Mesenchymal stem cell (in vitro differentiated cells and primary cell): ENCODE measurements around the gene C22orf31.

Source experiments
- DNase-seq: peaks from one replicate; pipeline ENCODE4 v3.0.0-alpha.2; 2013
- H2AFZ ChIP-seq: one replicate; pipeline ENCODE4 v1.6.1; 2013; ENCODE audit warnings: low read depth, mild to moderate bottlenecking, control low read depth, inconsistent platforms, low read length, moderate library complexity
- H2AK5ac ChIP-seq: 2 replicates; pipeline ENCODE4 v1.6.1; 2013; ENCODE audit warnings: low read length, moderate library complexity, mild to moderate bottlenecking, inconsistent platforms; ENCODE audit not compliant: severe bottlenecking
- H2BK120ac ChIP-seq: one replicate; pipeline ENCODE4 v1.6.1; 2013; ENCODE audit warnings: low read depth, mild to moderate bottlenecking, inconsistent platforms, low read length, moderate library complexity
- H2BK12ac ChIP-seq, 2 experiments: one replicate each; pipeline ENCODE4 v1.6.1; 2013; ENCODE audit warnings: inconsistent platforms in 2 of 2, low read length in 2 of 2, mild to moderate bottlenecking in 2 of 2, moderate library complexity in 2 of 2, control low read depth in 1 of 2
- H2BK15ac ChIP-seq: one replicate; pipeline ENCODE4 v1.6.1; 2013; ENCODE audit warnings: mild to moderate bottlenecking, low read depth, inconsistent platforms; ENCODE audit not compliant: poor library complexity, severe bottlenecking
- H2BK5ac ChIP-seq: 2 replicates; pipeline ENCODE4 v1.6.1; 2013; ENCODE audit warnings: low read depth, mild to moderate bottlenecking, low read length, control low read depth, inconsistent platforms; ENCODE audit not compliant: poor library complexity, severe bottlenecking
- H3K14ac ChIP-seq, 2 experiments: one replicate each; pipeline ENCODE4 v1.6.1; 2013; ENCODE audit warnings: inconsistent platforms in 2 of 2, low read length in 2 of 2, control low read depth in 1 of 2, mild to moderate bottlenecking in 1 of 2, moderate library complexity in 1 of 2
- H3K18ac ChIP-seq, 2 experiments: one replicate each; pipeline ENCODE4 v1.6.1; 2013; ENCODE audit warnings: inconsistent platforms in 2 of 2, low read length in 2 of 2, control low read depth in 1 of 2, low read depth in 1 of 2, mild to moderate bottlenecking in 1 of 2
- H3K23ac ChIP-seq, 2 experiments: one replicate each; pipeline ENCODE4 v1.6.1; 2013; ENCODE audit warnings: inconsistent platforms in 2 of 2, low read length in 2 of 2, mild to moderate bottlenecking in 2 of 2, moderate library complexity in 2 of 2, control low read depth in 1 of 2
- H3K27ac ChIP-seq: 2 replicates; pipeline ENCODE4 v1.5.1; 2013; ENCODE audit warnings: mild to moderate bottlenecking, moderate library complexity, low read length, control low read depth, inconsistent platforms; ENCODE audit not compliant: poor library complexity, severe bottlenecking
- H3K27me3 ChIP-seq, 2 experiments: 2 replicates each; pipeline versions ENCODE4 v1.6.1 to v1.7.0; 2013; ENCODE audit warnings: low read length in 2 of 2, mild to moderate bottlenecking in 2 of 2, moderate library complexity in 2 of 2, control low read depth in 1 of 2, inconsistent platforms in 1 of 2; ENCODE audit not compliant: control insufficient read depth in 1 of 2, insufficient read depth in 1 of 2
- H3K36me3 ChIP-seq, 2 experiments: 2 replicates each; pipeline versions ENCODE4 v1.6.1 to v1.7.0; 2013; ENCODE audit warnings: low read length in 2 of 2, control low read depth in 1 of 2, inconsistent platforms in 1 of 2, low read depth in 1 of 2, mild to moderate bottlenecking in 1 of 2; ENCODE audit not compliant: insufficient read depth in 2 of 2, control insufficient read depth in 1 of 2
- H3K4ac ChIP-seq, 2 experiments: one replicate each; pipeline ENCODE4 v1.6.1; 2013; ENCODE audit warnings: inconsistent platforms in 2 of 2, low read length in 2 of 2, mild to moderate bottlenecking in 2 of 2, moderate library complexity in 2 of 2, control low read depth in 1 of 2, low read depth in 1 of 2
- H3K4me1 ChIP-seq: 2 replicates; pipeline ENCODE4 v1.6.1; 2013; ENCODE audit warnings: low read depth, low read length, control low read depth; ENCODE audit not compliant: control insufficient read depth, insufficient read depth
- H3K4me2 ChIP-seq: 2 replicates; pipeline ENCODE4 v1.6.1; 2013; ENCODE audit warnings: low read length, mild to moderate bottlenecking, inconsistent platforms; ENCODE audit not compliant: poor library complexity, severe bottlenecking
- H3K4me3 ChIP-seq, 2 experiments: 2 replicates each; pipeline versions ENCODE4 v1.5.1 to v1.7.0; 2013; ENCODE audit warnings: low read length in 2 of 2, mild to moderate bottlenecking in 2 of 2, control low read depth in 1 of 2, low read depth in 1 of 2; ENCODE audit not compliant: insufficient read depth in 1 of 2
- H3K79me1 ChIP-seq: replicated peaks from 2 replicates; pipeline ENCODE4 v1.6.1; 2013; ENCODE audit warnings: mild to moderate bottlenecking, control low read depth, low read length, inconsistent platforms; ENCODE audit not compliant: poor library complexity, severe bottlenecking
- H3K9ac ChIP-seq: 2 replicates; pipeline ENCODE4 v1.7.0; 2013; ENCODE audit warnings: mild to moderate bottlenecking, low read length, moderate library complexity
- H3K9me3 ChIP-seq: 2 replicates; pipeline ENCODE4 v1.7.0; 2013; ENCODE audit warnings: mild to moderate bottlenecking, low read length; ENCODE audit not compliant: control insufficient read depth
- H4K8ac ChIP-seq: one replicate; pipeline ENCODE4 v1.6.1; 2013; ENCODE audit warnings: inconsistent platforms, mild to moderate bottlenecking, low read length, moderate library complexity
- H4K91ac ChIP-seq: one replicate; pipeline ENCODE4 v1.6.1; 2013; ENCODE audit warnings: mild to moderate bottlenecking, low read length, inconsistent platforms
- WGBS: methylation state at CpG from one replicate; pipeline ENCODE4 v1.1.7; 2013; ENCODE audit warnings: mixed read lengths; 5-methylcytosine and 5-hydroxymethylcytosine counted together

C22orf31 gene

DNA sequence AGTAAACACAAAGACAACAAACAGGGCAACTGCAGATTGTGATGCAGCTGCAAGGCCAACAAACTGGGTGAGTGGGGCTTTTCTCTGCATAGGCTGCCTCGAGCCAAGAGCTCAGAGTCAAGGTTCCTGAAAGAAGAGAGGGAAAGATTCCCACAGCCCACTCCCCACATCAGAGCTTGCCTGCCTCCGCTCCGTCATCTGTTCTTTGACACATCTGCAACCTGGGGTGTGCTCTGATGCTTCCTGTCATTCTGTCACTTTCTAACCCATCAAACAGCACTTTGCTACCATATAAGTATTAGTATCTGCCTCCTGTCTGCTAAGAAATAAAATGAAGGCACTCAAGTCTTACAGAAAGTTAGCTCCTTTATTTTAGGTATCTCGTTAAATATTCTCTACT lies 46.9 kb downstream of the C22orf31 start:
- Histone ChIP-seq H2AK5ac (peak overlapping the region; percentile 54), H3K4me3 (no peak overlapping the region), H3K27me3 (no peaks in the 10 kb centered on the region), H2BK120ac (no peak overlapping the region), H3K27ac (no peak overlapping the region), H2AFZ (no peak overlapping the region), H2BK5ac (no peak overlapping the region), H4K8ac (no peak overlapping the region), H3K79me1 (peaks cover 54% of the 10 kb centered on the region), H3K9ac (no peak overlapping the region), H3K4ac (no peak overlapping the region), H4K91ac (no peak overlapping the region), H3K4me2 (no peak overlapping the region), H3K18ac (no peak overlapping the region), H3K36me3 (no peaks in the 10 kb centered on the region), H3K14ac (no peak overlapping the region), H3K9me3 (no peaks in the 10 kb centered on the region), H3K23ac (no peak overlapping the region), H3K4me1 (peaks cover 10% of the 10 kb centered on the region), H2BK15ac (no peak overlapping the region), H2BK12ac (no peak overlapping the region)
- WGBS, result 84% methylated on average over 3 of the region's 4 CpGs
- DNase-seq, result no peak

DNA sequence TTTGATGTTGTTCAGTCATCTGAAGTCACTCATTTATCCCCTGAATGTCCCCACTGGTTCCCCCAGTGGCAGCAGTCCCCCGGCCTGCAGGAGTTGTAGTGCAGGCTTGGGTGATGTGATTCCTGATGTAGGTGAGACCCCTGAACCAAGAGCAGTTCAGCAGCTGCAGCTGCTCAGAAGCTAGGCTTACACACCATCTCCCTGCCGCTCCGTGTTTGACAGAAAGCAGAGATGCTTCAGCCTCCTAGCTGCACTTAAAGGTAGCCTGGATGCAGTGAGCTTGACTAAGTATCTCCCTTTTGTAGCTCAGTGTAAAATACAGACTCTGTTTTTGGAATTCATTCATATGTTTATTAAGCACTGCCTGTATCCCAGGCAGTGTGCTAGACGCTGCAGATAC lies 47.3 kb downstream of the C22orf31 start:
- Histone ChIP-seq H2BK12ac (no peak overlapping the region), H2BK15ac (no peak overlapping the region), H2BK5ac (no peak overlapping the region), H3K9me3 (no peaks in the 10 kb centered on the region), H4K91ac (no peak overlapping the region), H3K18ac (no peak overlapping the region), H3K23ac (no peak overlapping the region), H3K79me1 (peaks cover 53% of the 10 kb centered on the region), H3K27me3 (no peaks in the 10 kb centered on the region), H3K4me1 (peaks cover 10% of the 10 kb centered on the region), H3K4me2 (no peak overlapping the region), H3K4me3 (no peak overlapping the region), H3K27ac (no peak overlapping the region), H3K14ac (no peak overlapping the region), H2AFZ (no peak overlapping the region), H3K9ac (no peak overlapping the region), H3K4ac (no peak overlapping the region), H2BK120ac (no peak overlapping the region), H4K8ac (no peak overlapping the region), H2AK5ac (no peak overlapping the region), H3K36me3 (no peaks in the 10 kb centered on the region)
- no peak for DNase-seq
- WGBS, result 47% methylated on average over 4 of the region's 4 CpGs

GRCh38 chr22:29012952-29013351 lies 48.7 kb downstream of the C22orf31 start:
- no peak overlapping the region for H3K9ac ChIP-seq
- H3K4me1 ChIP-seq, result peaks cover 11% of the 10 kb centered on the region
- H3K14ac ChIP-seq, result no peak overlapping the region
- H3K4me3 ChIP-seq, result no peak overlapping the region
- no peak overlapping the region for H2AFZ ChIP-seq
- no peak overlapping the region for H2BK5ac ChIP-seq
- no peak overlapping the region for H3K18ac ChIP-seq
- peaks cover 54% of the 10 kb centered on the region for H3K79me1 ChIP-seq
- DNase-seq, result no peak
- H3K4ac ChIP-seq, result no peak overlapping the region
- H2BK15ac ChIP-seq, result no peak overlapping the region
- H2AK5ac ChIP-seq, result peak overlapping the region; percentile 47
- H3K23ac ChIP-seq, result no peak overlapping the region
- no peak overlapping the region for H4K8ac ChIP-seq
- no peak overlapping the region for H3K27ac ChIP-seq
- no peak overlapping the region for H3K4me2 ChIP-seq
- no peaks in the 10 kb centered on the region for H3K9me3 ChIP-seq
- no peak overlapping the region for H2BK120ac ChIP-seq
- H2BK12ac ChIP-seq, result no peak overlapping the region
- no peak overlapping the region for H4K91ac ChIP-seq
- H3K27me3 ChIP-seq, result no peaks in the 10 kb centered on the region
- WGBS, result 96% methylated on average over 4 of the region's 4 CpGs
- no peaks in the 10 kb centered on the region for H3K36me3 ChIP-seq

DNA sequence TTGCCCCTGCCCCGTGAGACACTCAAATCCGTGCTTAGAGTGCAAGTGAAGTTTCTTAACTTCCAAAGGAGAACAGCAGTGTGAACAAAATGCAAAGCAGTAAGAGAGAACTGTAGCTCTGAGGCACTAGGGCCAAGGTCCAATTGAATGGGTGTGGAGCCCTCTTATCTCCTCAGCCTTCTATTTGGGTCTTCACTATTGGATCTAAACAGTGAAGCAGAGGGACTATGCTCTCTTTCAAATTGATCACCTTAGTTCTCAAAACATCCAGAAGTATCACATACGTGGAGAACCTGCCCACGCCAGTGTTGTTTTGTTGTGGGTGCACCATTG lies 49.6 kb downstream of the C22orf31 start:
- no peak overlapping the region for H3K4me2 ChIP-seq
- no peak overlapping the region for H4K8ac ChIP-seq
- no peak overlapping the region for H3K23ac ChIP-seq
- H3K36me3 ChIP-seq, result no peaks in the 10 kb centered on the region
- H4K91ac ChIP-seq, result no peak overlapping the region
- H2AK5ac ChIP-seq, result peak overlapping the region; percentile 51
- H3K9me3 ChIP-seq, result no peaks in the 10 kb centered on the region
- DNase-seq, result no peak
- no peak overlapping the region for H2BK12ac ChIP-seq
- peaks cover 9% of the 10 kb centered on the region for H3K4me1 ChIP-seq
- 92% methylated on average over 4 of the region's 4 CpGs for whole genome bisulfite sequencing
- H3K9ac ChIP-seq, result no peak overlapping the region
- no peak overlapping the region for H3K4ac ChIP-seq
- no peak overlapping the region for H2BK120ac ChIP-seq
- no peaks in the 10 kb centered on the region for H3K27me3 ChIP-seq
- no peak overlapping the region for H2BK15ac ChIP-seq
- H3K4me3 ChIP-seq, result no peak overlapping the region
- peaks cover 50% of the 10 kb centered on the region for H3K79me1 ChIP-seq
- H3K27ac ChIP-seq, result no peak overlapping the region
- no peak overlapping the region for H2BK5ac ChIP-seq
- H3K14ac ChIP-seq, result no peak overlapping the region
- no peak overlapping the region for H2AFZ ChIP-seq
- no peak overlapping the region for H3K18ac ChIP-seq
